GM18861 (cell line): ENCODE measurements around the gene GPR17.

Experiments used
- ATAC-seq: cut with Tn5 transposase; IDR thresholded peaks from one replicate; pipeline ENCODE4 v1.9.1; 2021; ENCODE audit not compliant: unreplicated experiment

GPR17 gene

DNA sequence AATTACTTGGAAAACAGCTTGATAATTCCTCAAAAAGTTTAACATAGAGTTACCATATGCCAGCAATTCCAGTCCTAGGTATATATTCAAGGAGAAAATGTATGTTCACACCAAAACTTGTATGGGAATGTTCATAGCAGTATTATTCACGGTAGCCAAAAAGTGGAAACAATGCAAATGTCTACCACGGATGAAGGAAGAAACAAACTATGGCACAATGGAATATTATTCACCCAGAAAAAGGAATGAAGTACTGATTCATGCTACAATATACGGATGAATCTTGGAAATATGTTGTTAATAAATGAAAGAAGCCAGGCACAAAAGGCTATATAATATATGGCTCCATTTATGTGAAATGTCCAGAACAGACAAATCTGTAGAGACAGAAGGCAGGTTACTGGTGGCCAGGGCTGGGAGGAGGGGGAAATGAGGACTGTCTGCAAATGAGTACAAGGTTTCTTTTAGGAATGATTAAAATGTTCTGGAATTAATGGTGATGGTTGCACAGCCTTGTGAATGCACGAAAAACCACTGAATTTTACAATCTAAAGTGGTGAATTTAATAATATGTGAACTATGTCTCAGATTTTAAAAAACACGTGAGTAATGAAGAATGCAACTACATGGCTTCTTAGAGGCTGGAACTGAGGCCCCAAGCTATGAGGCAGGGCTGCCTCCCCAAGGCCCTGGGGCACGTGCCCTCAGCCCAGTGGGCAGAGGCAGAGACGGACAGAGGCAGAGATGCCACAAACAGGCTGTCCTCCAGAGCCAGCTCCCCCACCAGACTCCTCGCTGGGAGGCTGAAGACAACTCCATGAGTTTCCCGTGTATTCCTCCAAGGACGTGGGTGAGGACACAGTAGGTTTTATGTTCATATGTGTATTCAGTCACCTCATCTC, 24.4 kb downstream of the GPR17 start:
- ATAC-seq, result no peak

GRCh38 chr2:127670957-127671290, 25.0 kb downstream of the GPR17 start:
- ATAC-seq, result no peak

DNA sequence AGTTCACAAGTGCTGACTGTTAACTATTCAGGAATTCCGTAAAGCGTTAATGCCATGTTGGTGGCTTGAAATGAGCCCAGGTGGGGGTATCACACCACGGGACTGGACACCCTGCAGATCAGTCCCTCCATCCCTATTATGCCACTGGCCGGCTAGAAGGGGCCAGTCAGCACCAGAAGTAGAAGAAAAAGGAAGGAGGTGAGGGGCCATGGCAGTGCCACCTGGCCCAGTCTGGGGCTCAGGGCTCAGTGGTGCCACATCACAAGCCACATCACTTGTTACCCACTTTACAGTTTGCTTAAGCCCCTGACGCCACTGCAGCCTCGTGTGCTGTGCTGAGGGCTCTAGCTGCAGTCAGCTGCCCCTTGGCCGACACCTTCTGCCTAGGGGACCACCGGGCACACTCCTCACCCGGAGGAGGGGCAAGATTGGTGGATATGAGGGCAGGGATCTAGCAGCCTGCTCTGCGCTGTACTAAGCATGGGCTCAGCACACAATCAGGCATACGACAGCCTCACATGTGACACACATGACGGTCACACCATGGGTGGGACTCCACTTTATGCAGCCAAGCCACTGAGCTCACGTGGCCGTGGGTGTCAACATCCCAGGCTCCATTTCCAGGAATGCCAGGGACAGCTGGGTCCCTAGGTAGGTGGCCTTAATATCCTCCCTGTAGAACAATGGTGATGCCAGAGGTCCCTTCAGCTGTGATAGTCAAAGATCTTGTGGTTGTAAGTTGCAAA, 25.8 kb downstream of the GPR17 start:
- ATAC-seq, result no peak

- no peak for ATAC-seq
Observed at GRCh38 chr2:127672341-127673224, 26.6 kb downstream of the GPR17 start.

DNA sequence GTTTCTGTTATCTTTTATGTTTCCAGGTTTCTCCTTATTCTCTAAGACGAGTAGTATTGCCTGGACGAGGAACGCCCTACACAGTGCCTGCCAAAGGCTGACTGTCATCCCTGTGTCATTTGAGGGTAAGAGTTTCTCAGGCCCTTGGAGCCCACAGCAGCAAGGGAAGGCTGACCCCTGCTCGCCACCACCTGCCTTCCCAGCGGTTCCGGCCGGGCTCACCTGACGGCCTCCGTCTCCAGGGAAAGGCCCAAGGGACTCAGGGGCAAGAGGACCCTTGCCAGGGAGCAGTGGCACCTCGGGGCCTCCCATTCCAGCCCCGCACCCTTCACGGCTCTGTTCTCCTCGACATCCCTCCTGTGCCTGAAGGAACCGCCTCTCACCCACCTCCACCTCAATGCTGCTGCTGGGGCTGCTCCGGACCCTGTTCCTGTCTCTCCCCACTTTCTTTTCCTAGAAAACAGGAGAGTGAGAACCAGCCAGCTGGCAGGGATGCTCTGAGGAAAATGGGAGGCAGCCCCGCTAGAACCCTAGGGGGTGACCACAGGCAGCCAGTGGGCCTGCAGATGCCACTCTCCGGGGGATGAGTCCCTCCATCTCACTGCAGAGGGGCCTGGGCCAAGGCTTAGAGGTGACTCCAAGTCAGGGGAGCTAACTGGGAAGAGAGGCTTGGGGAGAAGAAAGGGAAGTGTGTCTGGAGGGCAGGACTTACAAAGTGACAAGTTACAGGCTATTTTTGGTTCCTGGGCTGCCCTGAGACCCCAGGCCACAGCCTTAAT, 27.5 kb downstream of the GPR17 start:
- ATAC-seq, result no peak

- no peak for ATAC-seq
Observed at GRCh38 chr2:127674241-127675209, 28.6 kb downstream of the GPR17 start.

GRCh38 chr2:127675331-127676261, 29.6 kb downstream of the GPR17 start, which contains the start of gene LIMS2:
Gene LIMS2, minus strand, starts transcription at chr2:127675530. Its CDS starts 506 bp downstream, at chr2:127675024.
- ATAC-seq, result no peak

DNA sequence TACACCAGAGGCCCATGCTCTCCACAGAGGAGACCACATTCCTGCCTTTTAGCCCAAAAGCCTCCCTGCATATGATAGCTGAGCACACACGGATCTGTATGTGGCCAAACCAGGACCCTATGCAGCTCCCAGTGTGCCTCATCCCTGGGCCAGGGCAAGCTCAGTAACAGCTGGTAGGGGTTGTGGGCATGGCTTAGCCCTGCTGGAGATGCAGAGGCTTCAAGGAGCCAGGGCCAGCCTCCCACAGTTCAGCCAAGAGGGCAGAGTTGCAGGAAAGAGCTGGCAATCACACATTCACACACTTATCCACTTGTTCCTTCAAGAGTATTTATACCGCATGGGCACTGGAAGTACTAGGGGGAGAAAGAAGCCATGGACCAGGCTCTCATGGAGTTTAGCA, 31.0 kb downstream of the GPR17 start:
- no peak for ATAC-seq

DNA sequence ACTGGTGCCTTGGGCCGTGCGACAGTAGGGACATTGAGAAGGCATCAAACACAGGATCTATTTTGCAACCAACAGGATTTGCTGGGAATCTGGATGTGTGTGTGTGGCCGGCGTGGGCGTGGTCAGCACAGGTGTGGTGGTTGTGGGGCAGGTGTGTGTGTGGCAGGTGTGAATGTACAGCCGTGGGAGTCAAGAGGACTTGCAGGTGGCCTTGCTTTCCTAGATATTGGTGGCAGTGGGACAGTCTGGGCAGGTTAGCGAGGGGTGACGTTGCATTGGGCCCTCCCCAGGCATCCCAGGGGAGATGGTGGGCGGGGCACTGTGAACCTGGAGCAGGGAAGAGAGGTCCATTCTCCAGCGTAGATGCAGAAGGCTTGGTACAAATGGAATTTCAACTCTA, 32.6 kb downstream of the GPR17 start:
- ATAC-seq, result no peak

DNA sequence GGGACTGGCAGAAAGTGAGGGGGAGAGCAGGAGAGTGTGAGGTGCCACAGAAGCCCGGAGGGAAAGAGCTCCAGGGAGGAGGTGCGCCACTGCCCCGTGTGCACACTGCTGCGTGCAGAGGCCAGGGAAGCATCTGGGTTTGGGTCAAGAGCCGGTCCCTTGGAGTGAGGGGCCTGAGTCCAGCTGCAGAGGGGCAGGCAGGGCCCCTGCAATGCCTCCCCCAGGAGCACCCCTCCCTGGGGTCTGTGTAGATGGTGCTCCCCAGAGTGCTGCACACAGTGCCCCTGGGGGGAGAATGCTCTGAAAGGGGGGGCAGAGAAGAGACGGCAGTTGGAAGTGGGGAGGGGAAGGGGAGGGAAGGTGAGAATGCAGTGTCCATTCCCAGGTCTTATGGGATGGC, 33.0 kb downstream of the GPR17 start:
- no peak for ATAC-seq

GRCh38 chr2:127679680-127680361, 33.9 kb downstream of the GPR17 start:
- ATAC-seq, result no peak

GRCh38 chr2:127680706-127681287, 34.8 kb downstream of the GPR17 start:
- no peak for ATAC-seq

DNA sequence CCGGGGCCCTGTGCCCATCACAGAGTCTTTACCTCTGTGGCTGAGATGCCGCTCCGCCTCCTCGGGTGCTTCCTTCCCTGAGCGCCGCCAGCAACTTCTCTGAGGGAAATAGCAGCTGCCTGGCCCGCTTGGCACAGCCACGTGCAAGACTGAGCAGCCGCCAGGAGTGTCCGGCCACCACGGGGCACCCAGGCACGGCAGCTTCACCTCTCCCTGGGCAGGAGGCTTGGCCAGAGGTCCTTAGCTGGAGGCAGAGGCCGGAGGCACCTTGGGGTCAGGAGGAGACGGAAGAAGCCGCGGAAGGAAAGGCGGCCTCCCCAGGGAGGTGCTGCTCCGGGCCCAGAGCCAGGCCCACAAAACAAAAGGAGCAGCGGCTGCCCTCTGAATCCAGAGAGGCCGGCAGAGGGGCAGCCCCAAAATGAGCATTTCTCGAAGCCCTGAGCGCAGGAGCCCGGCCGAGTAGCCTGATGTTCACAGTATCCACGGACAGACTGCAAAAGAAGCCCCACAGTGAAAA, 35.4 kb downstream of the GPR17 start:
- ATAC-seq, result no peak

DNA sequence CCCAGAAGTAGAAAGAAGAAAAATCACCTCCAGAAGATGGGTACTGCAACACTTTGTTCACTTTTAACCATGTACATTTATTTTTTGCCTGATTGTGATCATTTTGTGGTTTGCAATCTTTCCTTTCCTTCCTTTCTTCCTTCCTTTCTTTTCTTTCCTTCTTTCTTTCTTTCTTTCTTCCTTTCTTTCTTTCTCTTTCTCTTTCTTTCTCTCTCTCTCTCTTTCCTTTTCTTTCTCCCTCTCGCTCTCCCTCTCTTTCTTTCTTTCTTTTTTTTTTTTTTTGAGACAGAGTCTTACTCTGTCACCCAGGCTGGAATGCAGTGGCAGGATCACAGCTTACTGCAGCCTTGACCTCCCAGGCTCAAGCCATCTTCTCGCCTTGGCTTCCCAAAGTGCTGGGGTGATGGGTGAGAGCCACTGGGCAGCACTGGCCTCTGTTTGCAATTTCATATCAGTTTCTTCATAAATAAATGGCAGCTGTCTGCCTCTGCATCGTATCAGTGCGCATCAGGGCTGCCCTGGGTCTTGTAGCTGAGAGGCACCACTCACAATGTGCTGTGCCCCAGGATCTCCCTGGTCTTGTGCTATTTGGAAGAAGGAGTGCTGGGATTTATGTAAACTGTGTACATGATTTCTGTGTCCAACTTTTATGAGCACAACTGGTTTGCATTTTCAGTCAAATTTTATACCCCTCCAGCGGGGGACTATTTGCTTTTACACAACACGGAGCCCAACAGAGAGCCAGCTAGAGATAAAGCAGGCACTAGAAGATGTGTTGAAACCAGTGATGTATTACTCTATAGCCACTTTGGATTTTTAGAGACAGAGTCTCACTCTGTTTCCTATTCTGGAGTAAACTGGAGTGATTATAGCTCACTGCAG, 36.3 kb downstream of the GPR17 start:
- no peak for ATAC-seq

- ATAC-seq, result no peak
Observed at GRCh38 chr2:127683056-127683455, 37.1 kb downstream of the GPR17 start.

DNA sequence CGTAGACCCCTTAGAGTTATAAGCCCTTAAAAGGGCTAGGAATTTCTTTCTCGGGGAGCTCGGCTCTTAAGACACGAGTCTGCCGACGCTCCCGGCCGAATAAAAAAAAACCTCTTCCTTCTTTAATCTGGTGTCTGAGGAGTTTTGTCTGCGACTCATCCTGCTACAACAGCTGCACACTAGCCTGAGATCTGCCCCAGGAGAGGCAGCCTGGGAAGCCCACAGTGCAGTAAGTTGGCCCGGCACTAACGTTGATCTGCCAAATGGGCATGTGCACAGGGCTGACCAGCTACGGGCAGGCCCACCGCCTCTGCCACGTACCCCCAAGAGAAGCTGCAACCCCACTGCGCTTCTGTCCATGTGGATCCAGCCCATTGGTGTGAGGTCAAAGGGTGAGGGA, 37.8 kb downstream of the GPR17 start:
- no peak for ATAC-seq
